Measurements from ENCODE around the gene TXNL4B.

Gene TXNL4B

DNA sequence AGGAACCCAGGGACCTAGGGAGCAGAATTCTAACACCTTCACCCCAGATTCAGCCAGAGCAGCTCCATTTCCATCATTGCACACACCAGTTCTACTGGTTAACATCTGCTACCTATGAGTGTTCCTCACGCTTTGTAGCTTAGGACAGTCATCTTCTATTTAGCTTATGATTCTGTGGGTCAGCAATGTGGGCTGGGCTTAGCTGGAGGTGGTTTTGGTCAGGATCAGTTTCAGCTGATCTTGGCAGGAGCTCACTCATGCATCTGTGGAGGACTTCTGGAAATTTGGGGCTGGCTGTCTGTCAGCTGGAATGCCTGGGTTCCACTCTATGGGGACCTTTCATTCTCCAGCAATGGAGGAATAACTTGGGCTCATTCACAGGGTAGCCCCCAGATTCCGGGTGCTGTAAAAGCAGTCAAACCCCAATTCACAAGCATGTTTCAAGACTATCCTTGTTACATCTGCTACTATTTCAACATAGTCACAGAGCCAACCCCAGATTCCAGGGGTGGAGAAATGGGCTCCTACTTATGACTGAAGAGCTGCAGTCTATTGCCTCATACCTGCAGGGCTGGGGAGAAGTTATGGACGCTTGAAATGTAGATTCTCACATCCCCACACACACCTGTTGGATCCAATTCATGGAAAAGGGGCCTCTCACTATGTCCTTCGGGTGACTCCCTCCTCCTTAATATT lies 42.5 kb downstream of the TXNL4B start:
- ATAC-seq (ENCODE audit: low read depth), result 0 out of 3 replicates have a peak, but pooled peaks have one; percentile 48
- DNase-seq (ENCODE audit: low spot score), result no peak
- Histone ChIP-seq H3K9me3 (ENCODE audit: severe bottlenecking) (no peaks in the 10 kb centered on the region), H3K4me1 (ENCODE audit: insufficient read depth, poor library complexity, severe bottlenecking) (no peaks in the 10 kb centered on the region), H3K27me3 (ENCODE audit: insufficient read depth, poor library complexity, severe bottlenecking) (no peaks in the 10 kb centered on the region), H3K27ac (ENCODE audit: poor library complexity, severe bottlenecking) (no peak overlapping the region), H3K36me3 (ENCODE audit: low read depth) (no peaks in the 10 kb centered on the region), H3K4me3 (ENCODE audit: severe bottlenecking) (no peak overlapping the region)
- TF ChIP-seq, protein P1, sequence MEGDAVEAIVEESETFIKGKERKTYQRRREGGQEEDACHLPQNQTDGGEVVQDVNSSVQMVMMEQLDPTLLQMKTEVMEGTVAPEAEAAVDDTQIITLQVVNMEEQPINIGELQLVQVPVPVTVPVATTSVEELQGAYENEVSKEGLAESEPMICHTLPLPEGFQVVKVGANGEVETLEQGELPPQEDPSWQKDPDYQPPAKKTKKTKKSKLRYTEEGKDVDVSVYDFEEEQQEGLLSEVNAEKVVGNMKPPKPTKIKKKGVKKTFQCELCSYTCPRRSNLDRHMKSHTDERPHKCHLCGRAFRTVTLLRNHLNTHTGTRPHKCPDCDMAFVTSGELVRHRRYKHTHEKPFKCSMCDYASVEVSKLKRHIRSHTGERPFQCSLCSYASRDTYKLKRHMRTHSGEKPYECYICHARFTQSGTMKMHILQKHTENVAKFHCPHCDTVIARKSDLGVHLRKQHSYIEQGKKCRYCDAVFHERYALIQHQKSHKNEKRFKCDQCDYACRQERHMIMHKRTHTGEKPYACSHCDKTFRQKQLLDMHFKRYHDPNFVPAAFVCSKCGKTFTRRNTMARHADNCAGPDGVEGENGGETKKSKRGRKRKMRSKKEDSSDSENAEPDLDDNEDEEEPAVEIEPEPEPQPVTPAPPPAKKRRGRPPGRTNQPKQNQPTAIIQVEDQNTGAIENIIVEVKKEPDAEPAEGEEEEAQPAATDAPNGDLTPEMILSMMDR (IDR thresholded peaks at IDR 0.05; ENCODE audit: poor library complexity, severe bottlenecking), result no peak

DNA sequence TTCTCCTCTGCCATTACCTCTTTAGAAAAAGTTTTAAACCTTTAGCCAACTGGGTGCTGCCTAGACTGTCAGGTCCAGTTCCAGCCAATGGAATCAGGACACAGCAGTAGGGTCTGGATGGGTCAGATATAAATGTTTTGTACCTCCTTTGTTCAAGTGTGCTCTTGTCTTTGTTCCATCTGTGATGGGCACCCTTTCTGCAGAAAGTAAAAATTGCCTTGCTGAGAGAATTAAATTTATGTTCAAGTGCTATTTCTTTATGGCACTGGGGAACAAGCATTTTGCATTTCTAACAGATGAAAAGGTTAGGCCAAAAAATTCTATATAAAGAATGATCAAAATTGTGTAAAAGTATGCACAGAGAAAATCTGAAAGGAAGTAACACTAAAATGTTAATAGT lies 44.3 kb downstream of the TXNL4B start:
- Histone ChIP-seq H3K27me3 (ENCODE audit: insufficient read depth, poor library complexity, severe bottlenecking) (no peaks in the 10 kb centered on the region), H3K36me3 (ENCODE audit: low read depth) (no peaks in the 10 kb centered on the region), H3K4me1 (ENCODE audit: insufficient read depth, poor library complexity, severe bottlenecking) (no peaks in the 10 kb centered on the region), H3K4me3 (ENCODE audit: severe bottlenecking) (no peak overlapping the region), H3K9me3 (ENCODE audit: severe bottlenecking) (no peaks in the 10 kb centered on the region), H3K27ac (ENCODE audit: poor library complexity, severe bottlenecking) (no peak overlapping the region)
- ATAC-seq (ENCODE audit: low read depth) (no peak), DNase-seq (ENCODE audit: low spot score) (no peak)
- TF ChIP-seq, protein P1 (IDR thresholded peaks at IDR 0.05; ENCODE audit: poor library complexity, severe bottlenecking), result no peak

DNA sequence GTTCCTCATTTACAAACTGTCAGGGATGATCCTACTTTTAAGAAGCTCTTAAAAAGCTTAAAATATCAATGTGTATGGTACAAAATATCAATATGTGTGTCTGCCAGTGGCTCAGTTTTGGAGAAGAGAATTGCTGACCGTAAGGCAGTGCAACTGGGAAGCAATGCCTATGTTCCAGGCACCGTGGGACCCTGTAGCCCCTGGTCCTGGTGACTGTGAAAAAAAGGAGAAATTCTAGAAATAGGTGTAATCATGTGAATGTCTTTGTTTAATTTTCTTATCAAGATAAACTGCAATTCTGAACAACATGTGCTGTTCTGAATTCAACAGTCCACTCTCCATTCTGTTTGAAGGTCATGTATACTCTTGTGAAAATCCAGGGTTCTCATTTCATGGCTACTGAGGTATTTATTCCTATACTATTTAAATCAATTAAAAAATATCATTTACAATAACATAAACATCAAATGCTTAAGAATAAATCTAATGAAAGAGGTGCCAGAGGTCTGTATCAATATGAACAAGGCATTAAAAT lies 48.5 kb downstream of the TXNL4B start:
- no peak for DNase-seq (ENCODE audit: low spot score)
- Histone ChIP-seq H3K27me3 (ENCODE audit: insufficient read depth, poor library complexity, severe bottlenecking) (no peaks in the 10 kb centered on the region), H3K36me3 (ENCODE audit: low read depth) (no peaks in the 10 kb centered on the region), H3K27ac (ENCODE audit: poor library complexity, severe bottlenecking) (no peak overlapping the region), H3K4me1 (ENCODE audit: insufficient read depth, poor library complexity, severe bottlenecking) (no peaks in the 10 kb centered on the region), H3K4me3 (ENCODE audit: severe bottlenecking) (no peak overlapping the region), H3K9me3 (ENCODE audit: severe bottlenecking) (no peaks in the 10 kb centered on the region)
- ATAC-seq (ENCODE audit: low read depth), result no peak
- TF ChIP-seq, protein P1 (IDR thresholded peaks at IDR 0.05; ENCODE audit: poor library complexity, severe bottlenecking), result no peak

DNA sequence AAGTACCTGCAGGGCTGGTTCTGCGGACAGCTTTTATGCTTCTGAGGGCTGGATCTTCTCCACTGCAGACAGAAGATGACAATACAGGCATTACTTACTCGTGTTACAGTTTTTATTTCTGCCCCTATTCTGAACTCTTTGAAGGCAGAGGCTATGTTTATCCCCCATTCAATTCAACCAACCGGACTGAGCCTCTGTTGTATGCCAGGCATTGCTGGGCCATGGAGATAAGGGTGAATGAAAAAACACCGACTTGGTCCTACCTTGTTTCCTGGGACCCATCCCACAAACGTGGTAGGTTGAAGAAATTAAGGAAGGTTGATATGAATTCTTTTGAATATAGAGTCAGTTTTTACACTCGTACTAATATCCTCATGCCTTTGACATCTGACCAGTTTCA lies 49.1 kb downstream of the TXNL4B start:
- Histone ChIP-seq H3K36me3 (ENCODE audit: low read depth) (no peaks in the 10 kb centered on the region), H3K27ac (ENCODE audit: poor library complexity, severe bottlenecking) (no peak overlapping the region), H3K4me1 (ENCODE audit: insufficient read depth, poor library complexity, severe bottlenecking) (no peaks in the 10 kb centered on the region), H3K4me3 (ENCODE audit: severe bottlenecking) (no peak overlapping the region), H3K9me3 (ENCODE audit: severe bottlenecking) (no peaks in the 10 kb centered on the region), H3K27me3 (ENCODE audit: insufficient read depth, poor library complexity, severe bottlenecking) (no peaks in the 10 kb centered on the region)
- DNase-seq (ENCODE audit: low spot score), result no peak
- TF ChIP-seq, protein P1 (IDR thresholded peaks at IDR 0.05; ENCODE audit: poor library complexity, severe bottlenecking), result no peak
- ATAC-seq (ENCODE audit: low read depth), result no peak

DNA sequence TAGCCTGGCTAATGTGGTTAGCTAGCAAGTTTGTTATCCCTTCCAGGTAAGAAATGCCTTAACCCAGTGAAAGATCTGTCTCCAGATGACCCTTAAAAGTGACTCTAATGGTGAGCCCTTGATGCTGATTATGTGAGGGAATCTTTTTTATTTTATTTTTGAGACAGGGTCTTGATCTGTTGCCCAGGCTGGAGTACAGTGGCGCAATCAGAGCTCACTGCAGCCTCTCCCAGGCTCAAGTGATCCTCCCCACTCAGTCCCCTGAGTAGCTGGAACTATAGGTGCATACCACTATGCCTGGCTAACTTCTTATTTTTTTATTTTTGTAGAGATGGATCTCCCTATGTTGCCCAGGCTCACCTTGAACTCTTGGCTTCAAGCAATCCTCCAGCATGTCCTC lies 49.9 kb downstream of the TXNL4B start:
- TF ChIP-seq, protein P1 (IDR thresholded peaks at IDR 0.05; ENCODE audit: poor library complexity, severe bottlenecking), result no peak
- H3K4me3 ChIP-seq (ENCODE audit: severe bottlenecking), result no peak overlapping the region
- no peaks in the 10 kb centered on the region for H3K4me1 ChIP-seq (ENCODE audit: insufficient read depth, poor library complexity, severe bottlenecking)
- ATAC-seq (ENCODE audit: low read depth), result no peak
- H3K36me3 ChIP-seq (ENCODE audit: low read depth), result no peaks in the 10 kb centered on the region
- no peak for DNase-seq (ENCODE audit: low spot score)
- H3K9me3 ChIP-seq (ENCODE audit: severe bottlenecking), result no peaks in the 10 kb centered on the region
- no peak overlapping the region for H3K27ac ChIP-seq (ENCODE audit: poor library complexity, severe bottlenecking)
- no peaks in the 10 kb centered on the region for H3K27me3 ChIP-seq (ENCODE audit: insufficient read depth, poor library complexity, severe bottlenecking)
